MM.1S (cell line): ENCODE measurements around the gene CCN2.

Experiments
- EZH2 ChIP-seq: fragments of 300-600 bp; sonication (generic); optimal IDR thresholded peaks from 2 replicates; pipeline ENCODE3; 2017; ENCODE audit warnings: low read depth, mild to moderate bottlenecking, antibody characterized with exemption, low read length, mixed read lengths
- EZH2phosphoT487 ChIP-seq: fragments of 300-600 bp; sonication (generic); IDR thresholded peaks from 2 replicates; pipeline ENCODE4 v1.6.1; 2018; ENCODE audit warnings: antibody characterized with exemption, low read length
- TF ChIP-seq, protein P1 (sequence below): fragments of 300-600 bp; sonication (generic); IDR thresholded peaks from 2 replicates; pipeline ENCODE4 v1.5.1; 2016; ENCODE audit warnings: antibody characterized with exemption, low read length, mixed read lengths

- TF ChIP-seq, protein P1, sequence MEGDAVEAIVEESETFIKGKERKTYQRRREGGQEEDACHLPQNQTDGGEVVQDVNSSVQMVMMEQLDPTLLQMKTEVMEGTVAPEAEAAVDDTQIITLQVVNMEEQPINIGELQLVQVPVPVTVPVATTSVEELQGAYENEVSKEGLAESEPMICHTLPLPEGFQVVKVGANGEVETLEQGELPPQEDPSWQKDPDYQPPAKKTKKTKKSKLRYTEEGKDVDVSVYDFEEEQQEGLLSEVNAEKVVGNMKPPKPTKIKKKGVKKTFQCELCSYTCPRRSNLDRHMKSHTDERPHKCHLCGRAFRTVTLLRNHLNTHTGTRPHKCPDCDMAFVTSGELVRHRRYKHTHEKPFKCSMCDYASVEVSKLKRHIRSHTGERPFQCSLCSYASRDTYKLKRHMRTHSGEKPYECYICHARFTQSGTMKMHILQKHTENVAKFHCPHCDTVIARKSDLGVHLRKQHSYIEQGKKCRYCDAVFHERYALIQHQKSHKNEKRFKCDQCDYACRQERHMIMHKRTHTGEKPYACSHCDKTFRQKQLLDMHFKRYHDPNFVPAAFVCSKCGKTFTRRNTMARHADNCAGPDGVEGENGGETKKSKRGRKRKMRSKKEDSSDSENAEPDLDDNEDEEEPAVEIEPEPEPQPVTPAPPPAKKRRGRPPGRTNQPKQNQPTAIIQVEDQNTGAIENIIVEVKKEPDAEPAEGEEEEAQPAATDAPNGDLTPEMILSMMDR = no peak
- TF ChIP-seq EZH2 = no peak
- TF ChIP-seq EZH2phosphoT487 = no peak
Observed at GRCh38 chr6:131916847-131917246, 34.3 kb downstream of the CCN2 start.
